Activated T-cell treated with anti-CD3 and anti-CD28 coated beads, Interleukin-2, amount 50 U/mL, for 24 hours (primary cell): Measurements from ENCODE around the gene PDE4D.
"Not testable (repeated sequence)": the region's sequence is repeated elsewhere in the genome, so short reads cannot be mapped to it uniquely, and the experiment has no call there.

Experiments
- DNase-seq: peaks from one replicate; pipeline ENCODE4 v3.0.0-alpha.2; 2020
- H3K27ac Mint-ChIP-seq: 2 replicates; pipeline ENCODE4 v1.8.0; 2020; ENCODE audit warnings: mild to moderate bottlenecking, mixed read lengths
- H3K27me3 Mint-ChIP-seq: 2 replicates; pipeline ENCODE4 v1.8.0; 2020; ENCODE audit warnings: mixed read lengths
- H3K36me3 Mint-ChIP-seq: 2 replicates; pipeline ENCODE4 v1.8.0; 2020; ENCODE audit warnings: low read depth, mixed read lengths
- H3K4me1 Mint-ChIP-seq: 2 replicates; pipeline ENCODE4 v1.8.0; 2020; ENCODE audit warnings: low read depth, mixed read lengths
- H3K4me3 Mint-ChIP-seq: 2 replicates; pipeline ENCODE4 v1.8.0; 2020; ENCODE audit warnings: mild to moderate bottlenecking, moderate library complexity, mixed read lengths
- H3K9me3 Mint-ChIP-seq: 2 replicates; pipeline ENCODE4 v1.8.0; 2020; ENCODE audit warnings: mixed read lengths

Gene PDE4D

DNA sequence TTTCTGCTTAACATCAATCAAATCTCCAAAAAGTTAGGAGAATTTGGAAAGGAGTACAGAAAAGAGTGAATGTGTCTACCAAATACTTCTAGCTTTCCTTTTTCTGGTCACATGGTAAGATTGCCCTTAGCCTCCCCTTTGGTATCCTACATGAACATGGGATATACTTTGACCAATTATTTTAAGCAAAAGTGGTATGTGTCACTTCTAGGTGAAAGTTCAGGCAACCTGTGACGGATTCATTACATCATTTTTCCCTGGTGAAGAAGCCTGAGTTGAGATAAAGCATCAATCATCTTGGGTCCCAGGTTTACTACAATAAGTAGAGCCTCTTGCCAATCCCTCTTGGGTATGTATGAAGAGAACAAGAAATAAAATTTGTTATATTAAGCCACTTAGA is 419.2 kb downstream of the PDE4D start:
- H3K36me3 Mint-ChIP-seq, result no peaks in the 10 kb centered on the region
- H3K9me3 Mint-ChIP-seq, result no peaks in the 10 kb centered on the region
- H3K4me1 Mint-ChIP-seq, result no peaks in the 10 kb centered on the region
- DNase-seq, result no peak
- peaks cover 4% of the 10 kb centered on the region for H3K27me3 Mint-ChIP-seq
- H3K4me3 Mint-ChIP-seq, result no peak overlapping the region
- no peak overlapping the region for H3K27ac Mint-ChIP-seq

DNA sequence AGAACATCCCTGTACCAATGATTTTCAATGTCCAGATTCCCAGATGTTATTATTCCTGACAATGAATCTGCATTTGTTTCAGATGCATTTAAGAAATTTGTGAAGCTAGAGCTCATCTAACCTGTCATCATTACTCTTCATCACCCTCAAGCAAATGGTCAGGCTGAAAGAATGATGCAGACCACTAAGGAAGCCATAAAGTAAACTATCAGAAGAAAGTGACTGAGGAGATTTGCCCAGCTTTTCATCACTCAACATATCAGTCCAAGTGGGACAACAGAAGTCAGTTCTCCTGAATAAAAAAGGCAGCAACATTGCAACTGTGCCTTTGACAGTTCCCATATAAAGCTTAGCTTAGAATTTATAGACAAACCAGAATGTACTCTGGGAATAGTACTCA is 419.9 kb downstream of the PDE4D start:
- Mint-ChIP-seq H3K27ac (no peak overlapping the region), H3K4me3 (no peak overlapping the region), H3K4me1 (no peaks in the 10 kb centered on the region), H3K9me3 (no peaks in the 10 kb centered on the region), H3K36me3 (no peaks in the 10 kb centered on the region), H3K27me3 (peaks cover 4% of the 10 kb centered on the region)
- no peak for DNase-seq

DNA sequence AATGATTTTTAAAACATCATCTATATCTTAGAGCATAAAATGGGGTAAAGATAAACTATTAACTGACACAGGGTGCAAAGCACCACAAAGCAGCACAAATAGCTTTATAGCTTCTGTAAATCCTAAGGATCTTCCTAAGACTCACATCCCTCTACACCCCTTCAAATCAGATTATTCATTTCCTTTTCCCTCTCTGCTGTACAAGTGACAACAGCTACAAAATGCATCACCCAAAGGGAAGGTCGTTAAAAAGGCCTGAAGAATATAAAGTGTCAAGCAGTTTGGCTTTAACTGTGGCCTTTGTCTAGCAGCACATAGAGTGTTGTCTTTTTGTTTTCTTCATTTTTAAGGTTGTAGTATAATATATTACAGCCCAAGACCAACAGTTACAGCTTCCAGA is 422.1 kb downstream of the PDE4D start:
- H3K4me1 Mint-ChIP-seq, result no peaks in the 10 kb centered on the region
- H3K27ac Mint-ChIP-seq, result no peak overlapping the region
- no peak for DNase-seq
- H3K36me3 Mint-ChIP-seq, result no peaks in the 10 kb centered on the region
- no peak overlapping the region for H3K4me3 Mint-ChIP-seq
- no peaks in the 10 kb centered on the region for H3K9me3 Mint-ChIP-seq
- no peaks in the 10 kb centered on the region for H3K27me3 Mint-ChIP-seq

DNA sequence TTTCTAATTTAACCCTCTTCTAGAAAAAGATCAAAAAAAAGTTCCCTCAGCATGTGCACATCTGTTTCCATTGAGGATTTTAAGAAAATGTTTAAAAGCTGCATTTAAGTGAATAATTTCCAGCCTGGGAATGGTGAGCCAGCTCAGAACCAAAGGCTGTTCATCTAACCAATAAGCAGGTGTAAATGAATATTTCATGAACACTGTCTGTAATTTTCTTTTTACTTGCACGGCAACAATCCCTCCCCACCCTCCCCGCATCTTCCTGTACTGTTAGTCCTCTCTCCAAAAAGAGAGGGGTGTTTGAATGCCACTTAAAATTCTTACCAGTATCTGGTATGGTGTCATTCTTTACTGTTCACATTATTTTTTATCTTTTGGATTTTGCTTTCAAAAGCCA is 425.6 kb downstream of the PDE4D start:
- H3K4me3 Mint-ChIP-seq, result no peak overlapping the region
- no peak for DNase-seq
- H3K36me3 Mint-ChIP-seq, result no peaks in the 10 kb centered on the region
- H3K27ac Mint-ChIP-seq, result no peak overlapping the region
- no peaks in the 10 kb centered on the region for H3K4me1 Mint-ChIP-seq
- H3K27me3 Mint-ChIP-seq, result no peaks in the 10 kb centered on the region
- no peaks in the 10 kb centered on the region for H3K9me3 Mint-ChIP-seq

DNA sequence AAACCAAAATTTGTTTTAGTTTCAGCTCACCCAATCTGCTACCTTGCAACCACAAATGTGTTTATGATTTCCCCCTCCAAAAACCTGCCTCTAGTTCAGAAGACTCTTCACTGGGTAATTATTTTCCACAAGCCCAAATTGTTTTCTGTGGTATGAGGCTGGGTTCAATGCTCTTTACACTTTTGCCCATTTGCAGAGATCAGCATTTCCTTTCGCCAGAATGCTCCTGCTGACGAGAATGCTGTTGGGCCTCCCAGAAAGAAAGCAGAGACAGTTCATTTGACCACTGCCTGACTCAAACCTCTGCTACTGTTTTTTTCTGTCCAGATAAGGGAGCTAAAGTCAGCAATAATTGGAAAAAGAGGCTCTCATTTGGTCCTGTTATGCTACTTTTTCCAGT is 427.3 kb downstream of the PDE4D start:
- no peaks in the 10 kb centered on the region for H3K9me3 Mint-ChIP-seq

DNA sequence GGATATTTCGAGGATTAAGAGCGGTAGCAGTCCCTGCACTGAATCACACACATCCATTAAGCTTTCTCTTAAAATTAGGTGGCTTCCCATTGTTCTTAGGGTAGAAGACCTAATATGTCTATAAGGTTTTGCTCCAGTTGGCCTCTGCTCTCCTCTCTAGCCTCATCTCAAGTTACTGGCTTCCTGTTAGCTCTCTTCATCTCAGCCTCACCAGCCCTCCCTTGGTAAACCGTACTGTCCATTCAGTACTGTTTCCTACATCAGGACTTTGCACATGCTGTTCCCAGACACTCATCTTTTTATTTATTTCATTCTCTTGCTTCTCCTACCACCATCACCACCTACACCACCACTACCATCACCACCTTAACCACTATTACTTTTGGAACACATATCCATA is 428.6 kb downstream of the PDE4D start:
- no peaks in the 10 kb centered on the region for H3K27me3 Mint-ChIP-seq
- no peaks in the 10 kb centered on the region for H3K9me3 Mint-ChIP-seq
- no peak overlapping the region for H3K4me3 Mint-ChIP-seq
- no peaks in the 10 kb centered on the region for H3K4me1 Mint-ChIP-seq
- no peak for DNase-seq
- no peaks in the 10 kb centered on the region for H3K36me3 Mint-ChIP-seq
- no peak overlapping the region for H3K27ac Mint-ChIP-seq

More for the DNA sequence above, 427.3 kb downstream of the PDE4D start:
- Mint-ChIP-seq H3K4me3 (no peak overlapping the region), H3K4me1 (no peaks in the 10 kb centered on the region), H3K36me3 (no peaks in the 10 kb centered on the region), H3K27ac (no peak overlapping the region), H3K27me3 (no peaks in the 10 kb centered on the region)
- DNase-seq, result no peak

DNA sequence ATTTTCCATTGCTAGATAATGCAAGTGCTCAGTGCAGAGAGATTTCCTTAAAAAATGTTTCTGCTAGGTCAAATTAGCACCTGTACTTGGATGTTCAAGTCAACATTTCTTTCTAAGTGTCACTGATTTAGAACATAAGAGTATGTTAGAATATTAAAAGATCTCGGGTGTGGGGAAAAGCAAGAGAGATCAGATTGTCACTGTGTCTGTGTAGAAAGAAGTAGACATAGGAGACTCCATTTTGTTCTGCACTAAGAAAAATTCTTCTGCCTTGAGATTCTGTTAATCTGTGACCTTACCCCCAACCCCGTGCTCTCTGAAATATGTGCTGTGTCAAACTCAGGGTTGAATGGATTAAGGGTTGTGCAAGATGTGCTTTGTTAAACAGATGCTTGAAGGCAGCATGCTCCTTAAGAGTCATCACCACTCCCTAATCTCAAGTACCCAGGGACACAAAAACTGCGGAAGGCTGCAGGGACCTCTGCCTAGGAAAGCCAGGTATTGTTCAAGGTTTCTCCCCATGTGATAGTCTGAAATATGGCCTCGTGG is 429.8 kb downstream of the PDE4D start:
- not testable (repeated sequence) for H3K27ac Mint-ChIP-seq, H3K4me1 Mint-ChIP-seq, H3K4me3 Mint-ChIP-seq, H3K27me3 Mint-ChIP-seq, H3K9me3 Mint-ChIP-seq, DNase-seq, H3K36me3 Mint-ChIP-seq

DNA sequence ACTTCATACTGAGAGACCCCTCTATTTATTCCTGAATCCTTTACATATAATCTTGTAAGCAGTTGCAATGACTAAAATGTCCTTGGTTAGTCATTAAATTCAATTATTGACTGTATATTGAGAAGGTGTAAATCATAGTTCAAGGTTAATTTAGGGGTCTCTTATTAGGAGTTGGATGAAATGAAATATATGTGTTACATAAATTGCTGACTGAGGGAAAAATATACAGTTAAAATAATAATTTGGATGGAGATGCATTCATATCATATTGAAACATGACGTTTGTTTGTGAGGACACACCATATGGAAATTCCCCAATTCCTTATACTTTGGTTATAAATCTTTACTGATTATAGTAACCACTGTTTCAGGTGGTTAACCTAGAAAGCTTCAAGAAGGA is 430.6 kb downstream of the PDE4D start:
- Mint-ChIP-seq H3K27ac (no peak overlapping the region), H3K4me1 (no peaks in the 10 kb centered on the region)
- no peak for DNase-seq

DNA sequence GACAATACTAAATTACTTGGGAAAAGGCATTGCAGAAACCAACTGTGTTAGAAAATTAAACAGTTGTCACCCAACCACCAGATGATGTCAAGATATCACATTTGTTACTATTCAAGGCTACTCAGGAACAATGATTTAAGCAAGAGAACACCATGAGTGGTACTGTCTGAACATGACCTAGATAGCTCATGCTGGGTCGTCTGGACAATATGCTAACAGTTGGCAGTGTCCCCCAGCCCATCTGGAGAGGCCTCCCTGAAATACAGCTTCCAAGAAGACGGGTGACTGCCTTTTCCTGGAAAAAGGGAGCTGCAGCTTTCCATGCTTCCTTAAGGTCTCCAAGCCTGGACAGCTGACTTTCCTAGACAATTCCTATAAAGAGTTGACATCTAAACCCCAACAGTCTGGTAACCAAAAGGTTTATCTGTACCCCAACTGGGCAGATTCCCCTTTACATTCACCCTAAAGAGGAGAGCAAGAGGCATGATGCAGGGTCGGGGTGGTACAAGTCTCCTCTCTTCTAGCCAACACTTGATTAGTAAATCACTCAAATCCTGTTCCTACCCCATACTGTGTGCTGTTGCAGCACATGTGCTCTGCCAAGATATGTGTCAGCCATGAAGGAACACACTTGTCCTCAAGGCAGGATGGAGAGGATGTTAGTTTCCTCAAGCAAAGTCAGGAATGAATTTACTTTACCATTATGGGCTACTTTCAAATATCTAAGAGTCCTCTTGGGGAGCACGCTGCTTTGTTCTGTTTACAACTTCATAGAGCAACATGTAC is 433.0 kb downstream of the PDE4D start:
- no peaks in the 10 kb centered on the region for H3K4me1 Mint-ChIP-seq
- H3K4me3 Mint-ChIP-seq, result no peak overlapping the region
- H3K9me3 Mint-ChIP-seq, result peaks cover 2% of the 10 kb centered on the region
- H3K27me3 Mint-ChIP-seq, result no peaks in the 10 kb centered on the region
- no peak for DNase-seq
- no peaks in the 10 kb centered on the region for H3K36me3 Mint-ChIP-seq
- H3K27ac Mint-ChIP-seq, result no peak overlapping the region

More for the DNA sequence above, 430.6 kb downstream of the PDE4D start:
- Mint-ChIP-seq H3K27me3 (no peaks in the 10 kb centered on the region), H3K36me3 (no peaks in the 10 kb centered on the region), H3K4me3 (no peak overlapping the region), H3K9me3 (no peaks in the 10 kb centered on the region)

DNA sequence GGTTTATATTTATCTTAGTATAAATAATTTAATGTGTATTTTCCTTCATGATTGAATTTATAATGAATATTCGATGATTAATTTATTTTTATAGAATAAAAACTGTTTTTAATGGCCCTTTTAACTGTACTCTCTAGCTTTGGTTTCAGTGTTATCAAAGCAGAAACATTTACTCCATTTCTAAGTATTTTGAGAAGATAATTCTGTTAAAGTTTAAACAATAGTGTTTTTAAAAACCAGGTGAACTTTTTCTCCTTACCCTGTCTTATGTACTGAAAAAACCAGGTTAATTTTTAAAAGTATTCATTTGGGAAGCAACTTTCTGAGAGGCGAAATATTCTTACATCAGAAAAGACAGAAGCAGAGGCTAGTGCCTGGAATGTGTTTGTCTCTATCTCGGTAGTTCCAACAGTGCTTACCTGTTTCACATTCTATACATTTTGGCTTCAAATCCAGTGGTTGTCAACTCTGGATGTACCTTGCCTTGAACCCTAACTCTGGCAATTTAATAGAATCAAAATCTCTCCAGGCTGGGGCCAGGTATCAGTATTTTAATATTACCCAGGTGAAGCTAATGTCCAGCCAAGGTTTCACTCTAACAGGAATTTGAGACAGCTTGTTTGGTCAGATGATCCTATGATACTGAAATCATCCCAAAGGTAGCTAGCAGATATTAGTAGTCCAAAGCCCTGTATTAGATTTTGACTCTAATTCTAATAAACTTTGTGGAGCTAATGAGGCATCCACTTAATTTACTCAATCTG is 434.4 kb downstream of the PDE4D start:
- Mint-ChIP-seq H3K27ac (no peak overlapping the region), H3K27me3 (no peaks in the 10 kb centered on the region), H3K36me3 (no peaks in the 10 kb centered on the region), H3K4me1 (no peaks in the 10 kb centered on the region), H3K9me3 (peaks cover 2% of the 10 kb centered on the region), H3K4me3 (no peak overlapping the region)
- no peak for DNase-seq

DNA sequence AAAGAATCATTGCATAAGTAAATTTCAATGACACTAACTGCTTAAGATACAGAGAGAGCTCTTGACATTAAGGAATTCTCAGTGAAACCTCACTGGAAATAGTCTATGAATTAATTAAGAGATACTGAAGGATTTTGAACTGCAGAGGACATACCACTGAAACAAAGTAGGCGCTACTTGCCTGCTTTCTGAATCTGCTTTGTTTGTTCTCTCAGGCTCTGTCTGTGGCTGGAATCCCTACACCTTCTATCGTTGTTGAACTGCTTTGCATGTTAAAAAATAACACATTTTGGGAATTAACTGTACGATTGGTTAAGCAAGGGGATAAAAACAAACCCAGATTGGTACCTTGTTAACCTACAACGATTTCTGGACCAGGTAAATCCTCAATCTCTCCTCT is 435.2 kb downstream of the PDE4D start:
- Mint-ChIP-seq H3K27ac (no peak overlapping the region), H3K36me3 (no peaks in the 10 kb centered on the region), H3K4me3 (no peak overlapping the region), H3K9me3 (peaks cover 2% of the 10 kb centered on the region), H3K27me3 (no peaks in the 10 kb centered on the region), H3K4me1 (no peaks in the 10 kb centered on the region)
- DNase-seq, result no peak

DNA sequence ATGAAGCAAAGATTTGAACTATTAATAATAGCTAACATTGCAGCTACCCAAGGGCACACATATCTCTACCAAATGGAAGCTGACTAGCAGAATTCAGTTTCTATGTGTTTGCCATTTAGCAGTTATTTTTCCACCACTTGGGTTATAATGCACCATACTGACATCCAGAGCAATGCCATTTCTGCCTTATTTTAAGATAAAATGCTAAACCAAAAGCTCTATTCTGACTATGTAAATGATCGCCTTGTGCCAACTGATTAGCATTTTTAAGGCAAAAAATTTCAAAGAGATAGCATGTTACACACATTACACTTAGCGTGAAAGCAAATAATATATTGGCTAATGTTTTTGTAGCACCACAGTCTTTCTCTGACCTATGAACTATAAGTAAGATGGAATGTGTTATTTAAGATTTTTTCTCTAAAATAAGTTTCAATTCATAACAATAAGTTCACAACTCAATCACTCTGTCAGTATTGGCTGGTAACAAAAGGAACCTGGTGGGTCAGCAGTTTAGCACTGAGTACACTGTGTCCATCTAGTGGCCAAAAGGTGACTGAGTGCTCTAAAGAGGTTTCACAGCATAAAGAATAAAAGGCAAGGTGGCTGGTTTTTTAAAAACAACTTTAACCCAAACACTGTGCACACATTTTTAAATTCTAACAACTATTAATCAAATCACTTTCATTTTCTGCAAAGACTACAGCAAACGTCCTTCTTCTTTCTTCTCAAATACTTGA is 443.5 kb downstream of the PDE4D start:
- Mint-ChIP-seq H3K4me1 (no peaks in the 10 kb centered on the region), H3K27me3 (no peaks in the 10 kb centered on the region), H3K27ac (no peak overlapping the region), H3K9me3 (no peaks in the 10 kb centered on the region), H3K36me3 (no peaks in the 10 kb centered on the region), H3K4me3 (no peak overlapping the region)
- no peak for DNase-seq

DNA sequence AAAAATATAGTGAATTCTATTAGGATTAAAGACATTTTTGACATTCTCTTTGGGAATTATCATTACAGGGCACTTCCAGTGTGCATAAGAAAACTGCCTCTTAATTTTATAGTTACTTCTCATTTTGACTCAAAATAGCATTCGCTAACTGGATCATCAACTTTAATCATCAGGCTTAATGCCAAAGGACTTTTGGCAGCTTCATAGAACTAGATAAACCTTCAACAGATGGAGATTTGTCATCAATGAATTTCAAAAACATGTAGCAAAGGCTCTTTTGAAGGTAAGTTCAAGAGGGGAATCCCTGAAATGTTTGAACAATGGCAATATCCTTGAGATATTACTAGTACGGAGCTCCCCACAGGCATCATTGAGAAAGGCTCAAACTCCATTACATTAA is 447.2 kb downstream of the PDE4D start:
- H3K4me3 Mint-ChIP-seq, result no peak overlapping the region
- no peak for DNase-seq
- H3K27ac Mint-ChIP-seq, result no peak overlapping the region
- no peaks in the 10 kb centered on the region for H3K4me1 Mint-ChIP-seq
- no peaks in the 10 kb centered on the region for H3K27me3 Mint-ChIP-seq
- H3K9me3 Mint-ChIP-seq, result no peaks in the 10 kb centered on the region
- H3K36me3 Mint-ChIP-seq, result no peaks in the 10 kb centered on the region

DNA sequence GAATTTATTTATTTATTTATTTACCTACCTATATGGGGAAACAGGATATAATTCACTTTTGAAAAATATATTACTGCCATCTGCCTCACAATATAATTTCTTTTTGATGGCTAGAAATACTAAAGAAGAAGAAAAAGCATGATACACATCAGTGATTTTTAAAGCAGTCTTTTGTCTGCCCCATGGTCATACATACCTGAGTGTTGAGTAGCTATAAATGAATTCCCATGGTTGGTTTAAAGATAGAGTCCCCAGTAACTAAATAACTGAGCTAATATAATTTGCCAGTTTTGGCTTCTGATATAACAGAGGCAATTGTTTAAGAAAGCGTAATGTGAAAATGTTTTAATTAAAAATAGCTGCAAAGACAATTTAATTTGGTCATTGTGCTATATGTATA is 447.8 kb downstream of the PDE4D start:
- no peak for DNase-seq
- Mint-ChIP-seq H3K27me3 (no peaks in the 10 kb centered on the region), H3K27ac (no peak overlapping the region), H3K36me3 (no peaks in the 10 kb centered on the region), H3K9me3 (no peaks in the 10 kb centered on the region), H3K4me1 (no peaks in the 10 kb centered on the region), H3K4me3 (no peak overlapping the region)

DNA sequence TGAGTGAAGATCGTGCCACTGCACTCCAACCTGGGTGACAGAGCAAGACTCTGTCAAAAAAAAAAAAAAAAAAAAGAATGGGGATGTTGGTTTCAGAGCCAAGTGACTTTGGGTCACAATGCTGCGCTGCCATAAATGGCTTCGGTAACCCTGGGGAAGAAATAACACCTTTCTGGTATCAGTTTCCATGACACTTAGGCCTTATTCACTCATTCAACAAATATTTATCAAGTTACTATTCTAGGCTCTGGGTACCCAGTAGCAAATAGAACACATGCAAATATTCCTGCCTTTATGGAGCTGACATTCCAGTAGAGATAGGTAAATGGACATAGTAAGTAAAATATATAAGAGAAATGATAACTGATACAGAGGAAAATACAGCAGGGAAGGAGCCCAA is 454.2 kb downstream of the PDE4D start:
- no peaks in the 10 kb centered on the region for H3K4me1 Mint-ChIP-seq
- no peak overlapping the region for H3K27ac Mint-ChIP-seq
- DNase-seq, result no peak
- no peaks in the 10 kb centered on the region for H3K36me3 Mint-ChIP-seq
- H3K9me3 Mint-ChIP-seq, result no peaks in the 10 kb centered on the region
- H3K4me3 Mint-ChIP-seq, result no peak overlapping the region
- H3K27me3 Mint-ChIP-seq, result peaks cover 1% of the 10 kb centered on the region
